ENCODE data around the gene TAMALIN. TPM values are rescaled to one million over a fixed set of nuclear protein-coding genes. Genes with fewer than 3 reads are reported as not detected.

TAMALIN gene
- total RNA-seq, 1 donor from 2014 or later, result 50.7 TPM

Other genes with a start within 250 kb of the TAMALIN start
- gene FIGNL2, start 158.2 kb upstream of the TAMALIN start, total RNA-seq, result 0.91 TPM
- not detected for gene ANKRD33, start 118.8 kb upstream of the TAMALIN start, total RNA-seq
- gene ACVRL1, start 99.4 kb upstream of the TAMALIN start, total RNA-seq, result 46.8 TPM
- 40.6 TPM for gene ACVR1B, start 55.2 kb upstream of the TAMALIN start, total RNA-seq
- gene NR4A1, start 44.5 kb downstream of the TAMALIN start, total RNA-seq, result 79.2 TPM
- gene ATG101, start 63.0 kb downstream of the TAMALIN start, total RNA-seq, result 27.2 TPM
- 0.78 TPM for gene SMIM41, start 72.8 kb downstream of the TAMALIN start, total RNA-seq
- gene KRT80, start 185.1 kb downstream of the TAMALIN start, total RNA-seq, result 4.6 TPM
- gene KRT7, start 226.3 kb downstream of the TAMALIN start, total RNA-seq, result 2,511 TPM

All from ureter (tissue), 1 donor.